Epidermal melanocyte (primary cell): Measurements from ENCODE around the gene GLIS1.
A peak's percentile ranks its signal among the peaks of the same experiment; 100 is the strongest.

ENCODE experiments used
- DNase-seq: peaks from one replicate; pipeline ENCODE4 v3.0.0; 2011; ENCODE audit warnings: low spot score; ENCODE audit not compliant: insufficient read length

GLIS1 gene

GRCh38 chr1:53582211-53583020, 156.5 kb downstream of the GLIS1 start:
- DNase-seq = no peak

- DNase-seq = no peak
Measured at GRCh38 chr1:53581476-53581875, 157.5 kb downstream of the GLIS1 start.

- DNase-seq = no peak
Measured at GRCh38 chr1:53580739-53581475, 158.1 kb downstream of the GLIS1 start.

- no peak for DNase-seq
Measured at GRCh38 chr1:53580009-53580400, 159.0 kb downstream of the GLIS1 start.

- no peak for DNase-seq
Measured at GRCh38 chr1:53579221-53580008, 159.5 kb downstream of the GLIS1 start.

GRCh38 chr1:53578358-53578757, 160.6 kb downstream of the GLIS1 start:
- DNase-seq = no peak

- no peak for DNase-seq
Measured at GRCh38 chr1:53577761-53578100, 161.2 kb downstream of the GLIS1 start.

GRCh38 chr1:53576866-53577760, 161.9 kb downstream of the GLIS1 start:
- DNase-seq = no peak

GRCh38 chr1:53576381-53576801, 162.6 kb downstream of the GLIS1 start:
- DNase-seq = no peak

GRCh38 chr1:53575955-53576320, 163.0 kb downstream of the GLIS1 start:
- no peak for DNase-seq

GRCh38 chr1:53575141-53575954, 163.6 kb downstream of the GLIS1 start:
- DNase-seq = no peak

GRCh38 chr1:53574621-53575020, 164.3 kb downstream of the GLIS1 start:
- DNase-seq = no peak

- no peak for DNase-seq
Measured at GRCh38 chr1:53573931-53574330, 165.0 kb downstream of the GLIS1 start.

- DNase-seq = no peak
Measured at GRCh38 chr1:53573522-53573921, 165.4 kb downstream of the GLIS1 start.

GRCh38 chr1:53572815-53573173, 166.2 kb downstream of the GLIS1 start:
- DNase-seq = no peak

GRCh38 chr1:53572065-53572814, 166.7 kb downstream of the GLIS1 start:
- DNase-seq = peak; percentile 71

- DNase-seq = no peak
Measured at GRCh38 chr1:53568540-53568939, 170.4 kb downstream of the GLIS1 start.

GRCh38 chr1:53567851-53568250, 171.1 kb downstream of the GLIS1 start:
- DNase-seq = no peak

- no peak for DNase-seq
Measured at GRCh38 chr1:53567450-53567849, 171.5 kb downstream of the GLIS1 start.

- no peak for DNase-seq
Measured at GRCh38 chr1:53563611-53564010, 175.4 kb downstream of the GLIS1 start.
